ENCODE measurements around the gene TEK. TPM values are rescaled to one million over a fixed set of nuclear protein-coding genes. Genes with fewer than 3 reads are reported as not detected.

TEK gene
- total RNA-seq, 4 donors from 2014 or later, result 7.5 to 17.4 (median 15.5) TPM

DNA sequence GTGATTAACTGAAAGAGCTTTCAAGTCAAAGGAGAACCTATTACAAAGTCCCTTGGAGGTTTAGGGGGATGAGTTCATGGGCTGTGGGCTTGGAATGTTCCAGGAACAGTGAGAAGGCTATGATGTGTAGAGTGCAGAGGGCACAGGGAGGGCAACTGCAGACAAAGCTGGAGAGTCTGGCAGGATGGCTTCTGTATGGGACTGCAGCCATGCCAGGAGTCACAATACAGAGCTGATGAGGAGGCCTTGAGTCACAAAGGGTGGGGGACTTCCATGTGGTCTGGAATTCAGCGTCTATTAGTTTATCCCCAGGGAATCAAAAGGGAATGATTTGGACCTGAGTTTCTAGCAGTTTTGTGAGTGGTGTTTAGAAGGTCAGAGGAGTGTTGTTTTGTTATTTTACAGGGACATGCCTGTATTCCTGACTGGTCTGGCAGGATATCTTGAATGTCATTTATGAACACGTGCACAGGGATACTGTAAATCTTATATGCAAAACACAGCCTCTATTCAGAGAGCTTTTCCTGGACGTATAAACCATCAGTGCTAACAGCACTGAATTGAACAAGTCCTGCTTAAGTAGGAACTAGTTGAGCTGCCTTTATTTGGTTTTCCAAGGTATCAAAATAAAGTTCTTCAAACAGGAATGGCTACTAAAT lies 14.3 kb upstream of the TEK start:
- H3K4me3 ChIP-seq, result no peak overlapping the region
- no peak for DNase-seq (ENCODE audit: extremely low spot score)
- H3K36me3 ChIP-seq, result no peaks in the 10 kb centered on the region
- 33% methylated on average over 3 of the region's 3 CpGs for WGBS
- TF ChIP-seq, protein P1, sequence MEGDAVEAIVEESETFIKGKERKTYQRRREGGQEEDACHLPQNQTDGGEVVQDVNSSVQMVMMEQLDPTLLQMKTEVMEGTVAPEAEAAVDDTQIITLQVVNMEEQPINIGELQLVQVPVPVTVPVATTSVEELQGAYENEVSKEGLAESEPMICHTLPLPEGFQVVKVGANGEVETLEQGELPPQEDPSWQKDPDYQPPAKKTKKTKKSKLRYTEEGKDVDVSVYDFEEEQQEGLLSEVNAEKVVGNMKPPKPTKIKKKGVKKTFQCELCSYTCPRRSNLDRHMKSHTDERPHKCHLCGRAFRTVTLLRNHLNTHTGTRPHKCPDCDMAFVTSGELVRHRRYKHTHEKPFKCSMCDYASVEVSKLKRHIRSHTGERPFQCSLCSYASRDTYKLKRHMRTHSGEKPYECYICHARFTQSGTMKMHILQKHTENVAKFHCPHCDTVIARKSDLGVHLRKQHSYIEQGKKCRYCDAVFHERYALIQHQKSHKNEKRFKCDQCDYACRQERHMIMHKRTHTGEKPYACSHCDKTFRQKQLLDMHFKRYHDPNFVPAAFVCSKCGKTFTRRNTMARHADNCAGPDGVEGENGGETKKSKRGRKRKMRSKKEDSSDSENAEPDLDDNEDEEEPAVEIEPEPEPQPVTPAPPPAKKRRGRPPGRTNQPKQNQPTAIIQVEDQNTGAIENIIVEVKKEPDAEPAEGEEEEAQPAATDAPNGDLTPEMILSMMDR (IDR thresholded peaks at IDR 0.05), result no peak
- TF ChIP-seq EP300 (IDR thresholded peaks at IDR 0.05), result no peak
- no peak for TF ChIP-seq POLR2A (IDR thresholded peaks at IDR 0.05; ENCODE audit: low read depth)
- no peak for TF ChIP-seq POLR2AphosphoS5 (IDR thresholded peaks at IDR 0.05)
- peaks cover 0 to 3% (median 0%) of the 10 kb centered on the region in 4 donors for H3K4me1 ChIP-seq
- intact Hi-C loops (cut with DNase I), result no loop called here
- no peaks in the 10 kb centered on the region for H3K9me3 ChIP-seq
- H3K27ac ChIP-seq (replicated peaks in 1 of 4), result no peak overlapping the region
- no peaks in the 10 kb centered on the region for H3K27me3 ChIP-seq

DNA sequence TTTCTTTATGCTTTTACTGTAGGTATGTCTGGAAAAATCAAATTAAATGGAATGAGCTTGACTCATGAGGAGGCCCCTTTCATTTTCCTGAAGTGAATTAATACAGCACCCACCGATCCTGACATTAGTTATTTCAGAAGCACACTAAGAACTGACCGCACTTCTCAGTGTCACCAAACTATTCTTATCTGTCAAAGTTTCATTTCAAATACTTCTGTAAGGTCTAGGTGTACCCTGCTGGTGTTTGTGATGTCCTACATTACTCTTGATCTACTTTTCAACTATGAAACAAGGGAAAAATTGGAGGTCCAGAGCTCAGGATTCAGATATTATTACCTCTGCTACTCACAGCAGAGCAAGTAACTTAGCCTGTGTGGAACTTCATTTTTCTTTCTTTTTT lies 1.8 kb upstream of the TEK start:
- Histone ChIP-seq H3K27me3 (no peaks in the 10 kb centered on the region), H3K4me1 (no peaks in the 10 kb centered on the region), H3K27ac (replicated peaks in 1 of 4) (no peak overlapping the region), H3K9me3 (no peaks in the 10 kb centered on the region), H3K4me3 (no peak overlapping the region), H3K36me3 (no peaks in the 10 kb centered on the region)
- intact Hi-C loops (cut with DNase I), result no loop called here
- TF ChIP-seq, protein P1 (IDR thresholded peaks at IDR 0.05), result no peak
- no peak for TF ChIP-seq EP300 (IDR thresholded peaks at IDR 0.05)
- 96% methylated on average over 2 of the region's 2 CpGs for WGBS
- no peak for DNase-seq (ENCODE audit: extremely low spot score)

DNA sequence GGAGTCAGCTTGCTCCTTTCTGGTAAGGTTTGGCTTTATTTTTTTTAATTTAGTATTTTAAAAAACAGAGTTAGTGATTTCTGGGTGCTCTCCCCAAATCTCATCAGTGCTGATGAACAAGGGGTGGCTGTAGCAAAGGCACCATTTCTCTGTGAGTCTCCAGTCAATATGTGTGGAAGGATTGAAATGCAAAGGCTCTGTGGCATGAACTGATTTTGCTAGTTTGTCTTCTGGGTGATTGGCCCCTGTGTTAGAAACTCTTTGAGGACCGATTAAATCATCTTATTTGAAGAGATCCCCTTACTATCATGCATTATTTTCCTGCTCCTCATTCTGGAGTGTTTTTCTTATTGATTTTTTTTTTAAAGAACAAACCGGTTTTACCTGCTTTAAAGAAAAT lies 596 bp downstream of the TEK start:
- Histone ChIP-seq H3K36me3 (no peaks in the 10 kb centered on the region), H3K27me3 (no peaks in the 10 kb centered on the region), H3K27ac (replicated peaks in 1 of 4) (peak overlapping the region in 3 of 4 donors; percentile 12 to 38 (median 36)), H3K4me1 (no peaks in the 10 kb centered on the region), H3K4me3 (peak overlapping the region; percentile 27 to 34 (median 32)), H3K9me3 (no peaks in the 10 kb centered on the region)
- TF ChIP-seq POLR2A (IDR thresholded peaks at IDR 0.05; ENCODE audit: low read depth), result no peak
- TF ChIP-seq EP300 (IDR thresholded peaks at IDR 0.05), result no peak
- TF ChIP-seq, protein P1 (IDR thresholded peaks at IDR 0.05), result no peak
- no peak for TF ChIP-seq POLR2AphosphoS5 (IDR thresholded peaks at IDR 0.05)
- 88% methylated on average over 2 of the region's 2 CpGs for WGBS
- intact Hi-C loops (cut with DNase I), result no loop called here
- DNase-seq (ENCODE audit: extremely low spot score), result no peak

DNA sequence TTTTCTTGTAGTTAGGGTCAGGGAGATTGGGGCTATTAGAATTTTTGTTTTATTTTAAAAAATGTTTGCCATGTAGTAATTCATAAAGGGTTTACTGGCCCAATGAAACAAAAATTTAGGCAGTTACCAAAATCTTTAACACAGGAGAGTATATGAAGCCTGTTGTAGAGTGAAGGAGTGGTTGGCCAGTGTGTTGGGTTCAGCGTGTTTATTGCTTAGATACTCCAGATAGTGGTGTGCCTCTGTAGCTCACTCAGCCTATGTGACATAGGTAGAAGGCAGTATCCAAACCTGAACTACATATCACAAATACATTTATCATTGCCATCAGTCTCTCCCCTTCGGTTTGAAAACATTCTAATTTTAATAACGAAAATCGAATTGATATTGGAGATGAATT lies 1.2 kb downstream of the TEK start:
- Histone ChIP-seq H3K27me3 (no peaks in the 10 kb centered on the region), H3K27ac (replicated peaks in 1 of 4) (peak overlapping the region in 2 of 4 donors; percentile 12 to 25), H3K9me3 (no peaks in the 10 kb centered on the region), H3K4me1 (no peaks in the 10 kb centered on the region), H3K36me3 (no peaks in the 10 kb centered on the region), H3K4me3 (peak overlapping the region; percentile 27 to 34 (median 32))
- TF ChIP-seq EP300 (IDR thresholded peaks at IDR 0.05), result no peak
- TF ChIP-seq POLR2AphosphoS5 (IDR thresholded peaks at IDR 0.05), result no peak
- no peak for TF ChIP-seq POLR2A (IDR thresholded peaks at IDR 0.05; ENCODE audit: low read depth)
- TF ChIP-seq, protein P1 (IDR thresholded peaks at IDR 0.05), result no peak
- DNase-seq (ENCODE audit: extremely low spot score), result no peak
- intact Hi-C loops (cut with DNase I), result no loop called here
- WGBS, result 70% methylated on average over 4 of the region's 4 CpGs

DNA sequence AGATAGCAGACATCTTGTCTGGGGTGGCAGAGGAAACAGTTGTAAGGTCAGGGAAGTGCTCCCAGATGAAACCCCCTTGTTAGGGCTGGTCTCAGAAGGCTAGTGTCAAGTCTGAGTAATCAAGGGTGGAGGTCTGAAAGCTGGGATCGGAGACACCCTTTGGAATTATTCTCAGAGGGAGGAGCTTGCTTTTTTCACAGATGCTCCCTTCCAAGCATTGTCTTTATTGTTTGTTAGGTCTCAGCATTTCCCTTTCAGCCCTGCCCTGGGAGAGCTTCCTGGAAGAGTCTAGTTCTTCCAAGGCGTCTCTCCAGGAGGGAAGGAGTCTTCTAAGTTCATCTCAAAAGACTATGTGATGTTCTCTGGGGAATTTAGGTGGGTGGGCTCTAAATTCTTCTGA lies 3.2 kb downstream of the TEK start:
- Histone ChIP-seq H3K27me3 (no peaks in the 10 kb centered on the region), H3K36me3 (no peaks in the 10 kb centered on the region), H3K4me3 (peak overlapping the region in 1 of 4 donors; percentile 34), H3K4me1 (peaks cover 0 to 8% (median 2%) of the 10 kb centered on the region in 4 donors), H3K9me3 (no peaks in the 10 kb centered on the region), H3K27ac (replicated peaks in 1 of 4) (peak overlapping the region in 2 of 4 donors; percentile 8 to 9)
- DNase-seq (ENCODE audit: extremely low spot score), result no peak
- WGBS, result 78% methylated on average over 2 of the region's 2 CpGs
- intact Hi-C loops (cut with DNase I), result no loop called here
- TF ChIP-seq POLR2A (IDR thresholded peaks at IDR 0.05; ENCODE audit: low read depth) (no peak), EP300 (IDR thresholded peaks at IDR 0.05) (no peak)
- TF ChIP-seq, protein P1 (IDR thresholded peaks at IDR 0.05), result no peak
